ENCODE measurements around the gene POGLUT2. TPM values are rescaled to one million over a fixed set of nuclear protein-coding genes. Genes with fewer than 3 reads are reported as not detected.

The POGLUT2 gene
- total RNA-seq, 1 donor from 2014 or later: 28.5 TPM

DNA sequence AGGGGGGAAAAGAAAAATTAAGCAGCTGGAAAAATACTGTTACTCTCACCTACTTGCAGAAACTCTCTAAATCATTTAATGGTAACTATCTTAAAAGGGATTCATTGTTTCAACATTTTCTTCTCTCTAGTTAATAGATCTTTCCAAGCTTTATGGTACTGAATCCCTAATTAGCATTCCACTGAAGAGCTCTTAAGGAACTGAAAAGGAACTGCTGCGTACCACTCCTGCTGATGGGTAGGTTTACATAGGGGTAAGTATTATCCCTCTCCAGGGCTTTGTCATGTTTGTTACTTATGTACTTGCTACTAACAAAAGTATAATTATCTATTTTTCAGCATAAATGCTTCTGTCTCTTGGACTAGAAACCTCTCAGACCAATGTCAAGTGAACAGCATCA, 37.7 kb downstream of the POGLUT2 start:
- no peak overlapping the region for H3K27ac Mint-ChIP-seq
- no peaks in the 10 kb centered on the region for H3K4me1 Mint-ChIP-seq (ENCODE audit: unreplicated experiment)
- no peaks in the 10 kb centered on the region for H3K36me3 Mint-ChIP-seq
- H3K4me3 Mint-ChIP-seq: no peak overlapping the region
- no peak for DNase-seq (ENCODE audit: extremely low spot score, unreplicated experiment)
- H3K27me3 Mint-ChIP-seq: no peaks in the 10 kb centered on the region
- no peaks in the 10 kb centered on the region for H3K9me3 Mint-ChIP-seq
- no peak for TF ChIP-seq CTCF (conservative IDR thresholded peaks at IDR 0.05)

GRCh38 chr13:102758842-102759241, 39.9 kb downstream of the POGLUT2 start:
- Mint-ChIP-seq H3K9me3 (no peaks in the 10 kb centered on the region), H3K4me3 (no peak overlapping the region), H3K36me3 (no peaks in the 10 kb centered on the region), H3K27ac (no peak overlapping the region), H3K27me3 (no peaks in the 10 kb centered on the region), H3K4me1 (ENCODE audit: unreplicated experiment) (no peaks in the 10 kb centered on the region)
- no peak for DNase-seq (ENCODE audit: extremely low spot score, unreplicated experiment)
- no peak for TF ChIP-seq CTCF (conservative IDR thresholded peaks at IDR 0.05)

GRCh38 chr13:102757006-102757405, 41.8 kb downstream of the POGLUT2 start:
- no peak for DNase-seq (ENCODE audit: extremely low spot score, unreplicated experiment)
- TF ChIP-seq CTCF (conservative IDR thresholded peaks at IDR 0.05): no peak
- no peaks in the 10 kb centered on the region for H3K27me3 Mint-ChIP-seq
- H3K27ac Mint-ChIP-seq: no peak overlapping the region
- no peaks in the 10 kb centered on the region for H3K36me3 Mint-ChIP-seq
- H3K4me1 Mint-ChIP-seq (ENCODE audit: unreplicated experiment): no peaks in the 10 kb centered on the region
- no peaks in the 10 kb centered on the region for H3K9me3 Mint-ChIP-seq
- H3K4me3 Mint-ChIP-seq: no peak overlapping the region

DNA sequence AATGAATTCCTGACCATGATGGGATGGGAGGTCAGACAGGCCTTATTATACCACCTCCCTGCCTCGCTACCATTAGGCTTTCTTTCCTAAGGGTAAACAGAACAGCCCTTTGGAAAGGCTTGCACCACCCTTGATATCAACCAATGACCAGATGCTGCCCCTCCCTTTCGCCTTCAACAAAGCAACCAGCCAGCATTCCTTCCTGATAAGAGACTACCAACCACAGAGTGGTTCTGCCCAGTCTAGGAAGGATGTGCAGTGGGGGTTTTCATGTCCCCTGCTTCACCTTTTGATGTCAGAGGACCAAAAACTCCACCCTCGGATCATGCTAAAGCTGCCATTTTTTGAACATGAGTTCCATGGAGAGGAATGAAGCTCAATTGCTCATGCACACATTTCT, 46.9 kb downstream of the POGLUT2 start:
- H3K27me3 Mint-ChIP-seq: peaks cover 5% of the 10 kb centered on the region
- H3K4me1 Mint-ChIP-seq (ENCODE audit: unreplicated experiment): no peaks in the 10 kb centered on the region
- no peak for TF ChIP-seq CTCF (conservative IDR thresholded peaks at IDR 0.05)
- H3K4me3 Mint-ChIP-seq: no peak overlapping the region
- DNase-seq (ENCODE audit: extremely low spot score, unreplicated experiment): no peak
- no peaks in the 10 kb centered on the region for H3K9me3 Mint-ChIP-seq
- H3K27ac Mint-ChIP-seq: no peak overlapping the region
- no peaks in the 10 kb centered on the region for H3K36me3 Mint-ChIP-seq

GRCh38 chr13:102742506-102742905, 56.3 kb downstream of the POGLUT2 start:
- no peaks in the 10 kb centered on the region for H3K4me1 Mint-ChIP-seq (ENCODE audit: unreplicated experiment)
- H3K4me3 Mint-ChIP-seq: no peak overlapping the region
- H3K36me3 Mint-ChIP-seq: no peaks in the 10 kb centered on the region
- H3K27ac Mint-ChIP-seq: no peak overlapping the region
- peaks cover 3% of the 10 kb centered on the region for H3K9me3 Mint-ChIP-seq
- DNase-seq (ENCODE audit: extremely low spot score, unreplicated experiment): no peak
- TF ChIP-seq CTCF (conservative IDR thresholded peaks at IDR 0.05): no peak
- H3K27me3 Mint-ChIP-seq: peaks cover 15% of the 10 kb centered on the region

DNA sequence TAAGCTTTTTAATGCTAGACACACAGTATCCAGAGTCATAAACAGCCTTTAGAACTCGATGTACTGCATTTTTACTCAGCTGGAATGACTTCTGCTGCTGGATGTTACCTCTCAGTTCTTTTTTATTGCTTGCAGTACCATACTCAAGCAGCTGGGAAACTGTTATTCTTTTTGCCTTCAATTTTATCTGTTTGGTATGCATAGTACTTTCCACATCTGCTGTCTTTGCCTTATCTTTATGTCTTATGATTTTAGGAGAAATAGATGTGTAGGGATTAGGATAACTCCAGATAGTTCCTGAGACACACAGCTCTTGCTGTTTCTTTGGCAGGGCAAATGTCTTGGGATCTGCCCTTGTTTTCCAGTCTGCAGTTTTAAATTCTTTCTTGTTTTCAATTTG, 56.7 kb downstream of the POGLUT2 start:
- Mint-ChIP-seq H3K9me3 (peaks cover 3% of the 10 kb centered on the region), H3K4me1 (ENCODE audit: unreplicated experiment) (no peaks in the 10 kb centered on the region), H3K27ac (no peak overlapping the region), H3K36me3 (no peaks in the 10 kb centered on the region), H3K4me3 (no peak overlapping the region), H3K27me3 (peaks cover 15% of the 10 kb centered on the region)
- DNase-seq (ENCODE audit: extremely low spot score, unreplicated experiment): no peak
- no peak for TF ChIP-seq CTCF (conservative IDR thresholded peaks at IDR 0.05)

Data from type B pancreatic cell (in vitro differentiated cells).